AG09309 (cell line): ENCODE results near the gene GSC2.

Source experiments
- DNase-seq: peaks from one replicate; pipeline ENCODE4 v3.0.0-alpha.2; 2010; ENCODE audit warnings: low read depth
- H3K4me3 ChIP-seq: 2 replicates; pipeline ENCODE4 v1.5.1; 2011; ENCODE audit warnings: mild to moderate bottlenecking, low read depth, low read length, moderate library complexity; ENCODE audit not compliant: control insufficient read depth
- CTCF ChIP-seq: IDR thresholded peaks from 2 replicates; pipeline ENCODE4 v1.5.1; 2011; ENCODE audit warnings: mild to moderate bottlenecking, low read depth, low read length, inconsistent platforms; ENCODE audit not compliant: insufficient read depth, control insufficient read depth; ENCODE audit errors: missing control alignments

Gene GSC2

GRCh38 chr22:19177164-19178064, 27.3 kb upstream of the GSC2 start:
- H3K4me3 ChIP-seq: peak overlapping the region; percentile 63
- no peak for TF ChIP-seq CTCF
- DNase-seq: no peak

- peak overlapping the region; percentile 63 for H3K4me3 ChIP-seq
- TF ChIP-seq CTCF: no peak
- DNase-seq: no peak
Measured at GRCh38 chr22:19176732-19177131, 26.6 kb upstream of the GSC2 start.

- no peak overlapping the region for H3K4me3 ChIP-seq
- no peak for TF ChIP-seq CTCF
- DNase-seq: no peak
Measured at GRCh38 chr22:19176175-19176643, 26.1 kb upstream of the GSC2 start.

GRCh38 chr22:19175602-19176174, 25.6 kb upstream of the GSC2 start:
- no peak for DNase-seq
- H3K4me3 ChIP-seq: no peak overlapping the region
- TF ChIP-seq CTCF: no peak

- no peak for TF ChIP-seq CTCF
- no peak for DNase-seq
- H3K4me3 ChIP-seq: no peak overlapping the region
Measured at GRCh38 chr22:19175026-19175601, 25.0 kb upstream of the GSC2 start.

- H3K4me3 ChIP-seq: no peak overlapping the region
- peak; percentile 29 for DNase-seq
- no peak for TF ChIP-seq CTCF
Measured at GRCh38 chr22:19174106-19175025, 24.3 kb upstream of the GSC2 start.
